ENCODE results near the gene PACSIN3. TPM values are rescaled to one million over a fixed set of nuclear protein-coding genes. Genes with fewer than 3 reads are reported as not detected.
A peak's percentile ranks its signal among the peaks of the same experiment; 100 is the strongest.

The PACSIN3 gene
- total and polyA plus RNA-seq, 2 donors (not counting 3 experiments of a cell fraction or from before 2014, with no cell fraction given): 15.2 to 27.2 TPM

DNA sequence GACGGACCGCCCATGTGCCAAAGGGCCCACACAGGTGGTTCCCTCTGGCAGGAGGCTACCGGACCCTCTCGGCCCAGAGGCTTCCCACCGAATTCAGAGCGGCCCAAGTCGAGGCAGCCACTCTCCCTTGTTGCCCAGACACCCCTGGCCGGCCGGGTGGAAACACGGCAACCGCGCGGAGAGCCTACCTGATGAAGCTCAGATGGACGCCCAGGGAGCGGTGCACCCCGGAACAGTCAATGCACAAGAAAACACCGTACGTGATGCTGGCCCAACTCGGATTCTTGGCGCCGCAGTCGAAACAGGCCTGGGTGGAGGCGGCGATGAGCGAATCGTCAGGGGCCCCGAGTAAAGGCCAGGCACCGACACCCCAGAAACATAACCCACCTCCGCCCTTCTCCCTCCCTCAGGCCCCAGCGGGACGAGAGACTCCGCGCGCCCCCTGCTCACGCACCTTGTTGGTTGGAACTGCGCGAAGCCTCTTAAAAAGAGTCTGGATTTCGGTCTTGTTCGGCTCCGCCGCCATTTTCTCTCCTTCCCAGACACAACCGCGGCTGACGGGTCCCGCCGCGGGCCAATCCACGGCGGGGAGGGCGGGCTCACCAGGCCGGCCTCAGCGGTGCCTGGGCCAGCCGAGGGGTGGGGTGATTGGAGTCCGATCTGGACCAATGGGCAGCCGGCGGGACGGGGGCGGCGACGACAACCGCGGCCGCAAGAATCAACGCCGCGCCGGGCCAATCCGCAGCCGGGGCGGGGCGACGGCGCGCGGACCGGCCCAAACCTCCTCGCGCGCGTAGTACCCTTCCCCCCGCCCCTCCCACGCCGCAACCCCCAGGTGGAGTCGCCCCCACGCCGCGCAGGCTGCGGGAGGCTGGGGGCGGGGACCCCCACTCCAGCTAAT, 9.7 kb downstream of the PACSIN3 start, which contains the start of gene ARFGAP2:
ARFGAP2 (minus strand) TSS at position 552 of the 901 bp plus-strand sequence; CDS start at position 526, 26 bp downstream.
- CTCF ChIA-PET: interaction anchor here (1.0 to 5.3 kb wide), 5 partner anchors 44 to 177 kb away, joined by 3 to 67 read pairs (median 5); partner anchors contain the start of genes ACP2, MYBPC3 and NR1H3
- H3K4me3 ChIP-seq (replicated peaks in 1 of 3; ENCODE audit: insufficient read depth in 1 of 3, low read depth in 1 of 3, low read length in 3 of 3): peak within 1 kb of the TSS; percentile 69 to 95 (median 79)
- BruUV-seq (replicated peaks): TSS peak; percentile 57
- intact Hi-C loops (cut with micrococcal nuclease) (loop anchor here (1.0 kb wide), 6 partner anchors 9 to 232 kb away; partner anchors contain the start of genes DDB2 and SLC39A13), dilution Hi-C loops (cut with MboI; ENCODE audit: extremely low pct_ligation_motif_present, low sequenced_read_pairs) (no loop called here)
- H3K27ac ChIP-seq (ENCODE audit: insufficient read depth, low read depth, low read length): peak within 1 kb of the TSS; percentile 91
- DNase-seq (ENCODE audit: low read depth, low spot score) (peak; percentile 97), FAIRE-seq (no peak)
- peak within 1 kb of the TSS; percentile 84 for H3K4me2 ChIP-seq (ENCODE audit: insufficient read depth, low read length)
- H3K4me1 ChIP-seq (ENCODE audit: control insufficient read depth, extremely low read depth, insufficient read depth, low read length): peaks cover 13% of the 10 kb centered on the region
- H3K9me3 ChIP-seq (replicated peaks; ENCODE audit: control insufficient read depth, insufficient read depth, low read length): no peaks in the 10 kb centered on the region
- H3K36me3 ChIP-seq (ENCODE audit: control insufficient read depth in 2 of 2, extremely low read depth in 1 of 2, insufficient read depth in 2 of 2, low read length in 2 of 2): peaks cover 5 to 31% of the 10 kb centered on the region in 2 experiments
- no peaks in the 10 kb centered on the region for H4K20me1 ChIP-seq (replicated peaks; ENCODE audit: control insufficient read depth, extremely low read depth, insufficient read depth, low read length)
- H2AFZ ChIP-seq (ENCODE audit: low read depth, low read length): peak within 1 kb of the TSS; percentile 81
- no peaks in the 10 kb centered on the region for H3K9me1 ChIP-seq (replicated peaks; ENCODE audit: control insufficient read depth, extremely low read depth, insufficient read depth, low read length)
- no peaks in the 10 kb centered on the region for H3K27me3 ChIP-seq (ENCODE audit: control insufficient read depth in 2 of 2, insufficient read depth in 2 of 2, low read length in 2 of 2)
- peak within 1 kb of the TSS; percentile 97 for H3K9ac ChIP-seq (replicated peaks; ENCODE audit: extremely low read depth, insufficient read depth, low read length)
- TF ChIP-seq POLR2AphosphoS5 (IDR thresholded peaks at IDR 0.05; ENCODE audit: insufficient read depth, low read depth, low read length): peak; percentile 81
- TF ChIP-seq, protein P1, sequence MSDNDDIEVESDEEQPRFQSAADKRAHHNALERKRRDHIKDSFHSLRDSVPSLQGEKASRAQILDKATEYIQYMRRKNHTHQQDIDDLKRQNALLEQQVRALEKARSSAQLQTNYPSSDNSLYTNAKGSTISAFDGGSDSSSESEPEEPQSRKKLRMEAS (IDR thresholded peaks at IDR 0.05; ENCODE audit: insufficient read depth, insufficient read length): no peak
- no peak for TF ChIP-seq MYC (IDR thresholded peaks at IDR 0.05; ENCODE audit: low read depth, low read length)
- peak; percentile 80 for TF ChIP-seq POLR2A (IDR thresholded peaks at IDR 0.05; ENCODE audit: low read depth, low read length)
- H3K79me2 ChIP-seq (ENCODE audit: control insufficient read depth, insufficient read depth, low read length): peaks cover 44% of the 10 kb centered on the region
- POLR2A ChIA-PET: no interaction called here

DNA sequence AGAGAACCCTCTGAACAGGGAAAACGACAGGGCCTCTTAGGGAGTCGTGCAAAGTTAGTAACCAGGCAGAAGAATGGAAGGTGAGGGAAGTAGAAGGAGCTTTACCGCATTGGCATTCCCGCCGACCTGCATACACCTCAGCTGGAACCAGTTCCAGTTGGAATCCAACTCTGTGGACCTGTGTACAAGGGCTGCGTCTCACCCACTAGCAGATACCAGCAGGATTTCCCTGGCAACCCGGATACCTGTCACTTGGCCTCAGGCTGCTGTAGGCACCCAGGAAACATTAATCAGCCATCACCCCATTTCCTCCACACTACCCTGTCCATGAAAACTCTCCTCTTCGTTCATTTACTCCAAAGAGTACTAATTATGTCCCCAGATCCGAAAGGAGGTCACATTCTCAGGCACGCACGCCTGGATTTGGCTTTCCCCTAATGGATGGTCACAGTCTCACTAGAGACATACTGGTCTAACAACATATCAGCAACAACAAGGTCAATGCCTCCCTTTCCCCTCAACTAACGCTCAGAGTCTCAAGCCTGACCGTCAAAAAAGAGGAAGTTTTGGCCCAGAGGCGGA, 10.4 kb downstream of the PACSIN3 start:
- ChIA-PET CTCF (no interaction called here), POLR2A (no interaction called here)
- peaks cover 49% of the 10 kb centered on the region for H3K79me2 ChIP-seq (ENCODE audit: control insufficient read depth, insufficient read depth, low read length)
- peaks cover 11 to 38% of the 10 kb centered on the region in 2 experiments for H3K36me3 ChIP-seq (ENCODE audit: control insufficient read depth in 2 of 2, extremely low read depth in 1 of 2, insufficient read depth in 2 of 2, low read length in 2 of 2)
- no peaks in the 10 kb centered on the region for H4K20me1 ChIP-seq (replicated peaks; ENCODE audit: control insufficient read depth, extremely low read depth, insufficient read depth, low read length)
- no TSS peak for BruUV-seq (replicated peaks)
- no peaks in the 10 kb centered on the region for H3K9me1 ChIP-seq (replicated peaks; ENCODE audit: control insufficient read depth, extremely low read depth, insufficient read depth, low read length)
- TF ChIP-seq, protein P2, sequence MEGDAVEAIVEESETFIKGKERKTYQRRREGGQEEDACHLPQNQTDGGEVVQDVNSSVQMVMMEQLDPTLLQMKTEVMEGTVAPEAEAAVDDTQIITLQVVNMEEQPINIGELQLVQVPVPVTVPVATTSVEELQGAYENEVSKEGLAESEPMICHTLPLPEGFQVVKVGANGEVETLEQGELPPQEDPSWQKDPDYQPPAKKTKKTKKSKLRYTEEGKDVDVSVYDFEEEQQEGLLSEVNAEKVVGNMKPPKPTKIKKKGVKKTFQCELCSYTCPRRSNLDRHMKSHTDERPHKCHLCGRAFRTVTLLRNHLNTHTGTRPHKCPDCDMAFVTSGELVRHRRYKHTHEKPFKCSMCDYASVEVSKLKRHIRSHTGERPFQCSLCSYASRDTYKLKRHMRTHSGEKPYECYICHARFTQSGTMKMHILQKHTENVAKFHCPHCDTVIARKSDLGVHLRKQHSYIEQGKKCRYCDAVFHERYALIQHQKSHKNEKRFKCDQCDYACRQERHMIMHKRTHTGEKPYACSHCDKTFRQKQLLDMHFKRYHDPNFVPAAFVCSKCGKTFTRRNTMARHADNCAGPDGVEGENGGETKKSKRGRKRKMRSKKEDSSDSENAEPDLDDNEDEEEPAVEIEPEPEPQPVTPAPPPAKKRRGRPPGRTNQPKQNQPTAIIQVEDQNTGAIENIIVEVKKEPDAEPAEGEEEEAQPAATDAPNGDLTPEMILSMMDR (IDR thresholded peaks at IDR 0.05; ENCODE audit: extremely low read depth in 1 of 2, insufficient read depth in 1 of 2, low read depth in 1 of 2, low read length in 2 of 2): no peak
- no peak for TF ChIP-seq GATA2 (IDR thresholded peaks at IDR 0.05; ENCODE audit: insufficient read depth, insufficient read length, low read depth, low read length)
- TF ChIP-seq, protein P1 (IDR thresholded peaks at IDR 0.05; ENCODE audit: insufficient read depth, insufficient read length): no peak
- TF ChIP-seq FOS (IDR thresholded peaks at IDR 0.05; ENCODE audit: borderline replicate concordance, insufficient read depth, low read length): no peak
- no peak for TF ChIP-seq MYC (IDR thresholded peaks at IDR 0.05; ENCODE audit: low read depth, low read length)
- TF ChIP-seq EZH2 (IDR thresholded peaks at IDR 0.05; ENCODE audit: borderline replicate concordance, low read depth, low read length, severe bottlenecking): no peak
- TF ChIP-seq POLR2AphosphoS5 (IDR thresholded peaks at IDR 0.05; ENCODE audit: insufficient read depth, low read depth, low read length): no peak
- no peak for TF ChIP-seq JUN (IDR thresholded peaks at IDR 0.05; ENCODE audit: borderline replicate concordance, insufficient read depth, insufficient read length, low read depth)
- H3K27ac ChIP-seq (ENCODE audit: insufficient read depth, low read depth, low read length): peak overlapping the region; percentile 91
- intact Hi-C loops (cut with micrococcal nuclease) (no loop called here), dilution Hi-C loops (cut with MboI; ENCODE audit: extremely low pct_ligation_motif_present, low sequenced_read_pairs) (no loop called here)
- no peak overlapping the region for H2AFZ ChIP-seq (ENCODE audit: low read depth, low read length)
- DNase-seq (ENCODE audit: low read depth, low spot score) (no peak), FAIRE-seq (no peak)
- peak overlapping the region; percentile 97 for H3K9ac ChIP-seq (replicated peaks; ENCODE audit: extremely low read depth, insufficient read depth, low read length)
- H3K4me3 ChIP-seq (replicated peaks in 1 of 3; ENCODE audit: insufficient read depth in 1 of 3, low read depth in 1 of 3, low read length in 3 of 3): peak overlapping the region; percentile 69 to 95 (median 79)
- H3K4me1 ChIP-seq (ENCODE audit: control insufficient read depth, extremely low read depth, insufficient read depth, low read length): peaks cover 13% of the 10 kb centered on the region
- no peaks in the 10 kb centered on the region for H3K27me3 ChIP-seq (ENCODE audit: control insufficient read depth in 2 of 2, insufficient read depth in 2 of 2, low read length in 2 of 2)
- H3K9me3 ChIP-seq (replicated peaks; ENCODE audit: control insufficient read depth, insufficient read depth, low read length): no peaks in the 10 kb centered on the region
- peak overlapping the region; percentile 62 for H3K4me2 ChIP-seq (ENCODE audit: insufficient read depth, low read length)

Data from endothelial cell of umbilical vein (primary cell).